GM12864 (cell line): ENCODE measurements around the gene NVL.

Source experiments
- DNase-seq: peaks from one replicate; pipeline ENCODE4 v3.0.0-alpha.2; 2011; ENCODE audit warnings: low read depth
- H3K4me3 ChIP-seq: 2 replicates; pipeline ENCODE4 v1.5.1; 2011; ENCODE audit warnings: mild to moderate bottlenecking, low read depth, low read length, control low read depth
- CTCF ChIP-seq: IDR thresholded peaks from 2 replicates; pipeline ENCODE4 v1.5.1; 2011; ENCODE audit warnings: low read depth, mild to moderate bottlenecking, moderate library complexity, low read length, control low read depth, inconsistent platforms; ENCODE audit errors: missing control alignments

The NVL gene

GRCh38 chr1:224276771-224277487 is 53.0 kb downstream of the NVL start:
- no peak overlapping the region for H3K4me3 ChIP-seq
- no peak for DNase-seq
- TF ChIP-seq CTCF: no peak

GRCh38 chr1:224274970-224275626 is 54.9 kb downstream of the NVL start:
- DNase-seq: no peak
- H3K4me3 ChIP-seq: no peak overlapping the region
- TF ChIP-seq CTCF: no peak

- TF ChIP-seq CTCF: no peak
- DNase-seq: no peak
- no peak overlapping the region for H3K4me3 ChIP-seq
Measured at GRCh38 chr1:224273641-224274040, 56.3 kb downstream of the NVL start.

GRCh38 chr1:224271106-224271505 is 58.9 kb downstream of the NVL start:
- no peak for TF ChIP-seq CTCF
- no peak for DNase-seq

GRCh38 chr1:224267925-224268324 is 62.0 kb downstream of the NVL start:
- no peak for DNase-seq
- TF ChIP-seq CTCF: no peak
- H3K4me3 ChIP-seq: no peak overlapping the region

More at GRCh38 chr1:224271106-224271505, 58.9 kb downstream of the NVL start:
- H3K4me3 ChIP-seq: no peak overlapping the region

GRCh38 chr1:224266915-224267856 is 62.8 kb downstream of the NVL start:
- TF ChIP-seq CTCF: no peak
- DNase-seq: no peak
- H3K4me3 ChIP-seq: no peak overlapping the region
